HG02852 (cell line): ENCODE results near the gene TMEM178A.

Source experiments
- ATAC-seq: cut with Tn5 transposase; IDR thresholded peaks from one replicate; pipeline ENCODE4 v1.9.1; 2021; ENCODE audit warnings: mild to moderate bottlenecking, moderate library complexity; ENCODE audit not compliant: unreplicated experiment

Gene TMEM178A

DNA sequence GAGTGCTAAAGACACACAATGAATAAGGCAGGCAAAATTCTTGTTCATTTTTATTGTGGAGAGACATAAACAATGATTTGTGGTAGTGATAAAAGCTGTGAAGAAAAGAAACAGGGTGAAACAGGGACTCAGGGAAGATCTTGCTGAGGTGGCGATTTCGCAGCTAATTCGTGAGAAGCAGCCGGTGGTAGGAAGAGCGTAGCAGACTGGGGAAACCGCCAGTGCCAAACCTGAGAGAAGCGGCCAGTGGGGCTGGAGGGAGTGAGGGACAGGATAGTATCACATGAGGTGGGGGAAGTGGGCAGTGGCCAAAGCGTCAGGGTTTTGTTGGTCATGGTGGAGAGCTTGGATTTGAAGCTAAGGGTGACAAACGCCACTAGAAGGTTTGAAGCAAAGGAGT lies 42.3 kb downstream of the TMEM178A start:
- no peak for ATAC-seq

- no peak for ATAC-seq
Observed at GRCh38 chr2:39710807-39711206, 45.1 kb downstream of the TMEM178A start.

GRCh38 chr2:39712953-39713352 lies 47.2 kb downstream of the TMEM178A start:
- ATAC-seq = no peak

GRCh38 chr2:39715095-39715494 lies 49.4 kb downstream of the TMEM178A start:
- ATAC-seq = no peak

GRCh38 chr2:39715822-39716221 lies 50.1 kb downstream of the TMEM178A start:
- no peak for ATAC-seq

DNA sequence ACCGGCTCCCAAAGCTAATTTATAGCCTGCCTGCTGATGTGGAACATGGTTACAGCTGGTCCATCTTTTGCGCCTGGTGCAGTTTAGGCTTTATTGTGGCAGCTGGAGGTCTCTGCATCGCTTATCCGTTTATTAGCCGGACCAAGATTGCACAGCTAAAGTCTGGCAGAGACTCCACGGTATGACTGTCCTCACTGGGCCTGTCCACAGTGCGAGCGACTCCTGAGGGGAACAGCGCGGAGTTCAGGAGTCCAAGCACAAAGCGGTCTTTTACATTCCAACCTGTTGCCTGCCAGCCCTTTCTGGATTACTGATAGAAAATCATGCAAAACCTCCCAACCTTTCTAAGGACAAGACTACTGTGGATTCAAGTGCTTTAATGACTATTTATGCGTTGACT lies 51.4 kb downstream of the TMEM178A start:
- no peak for ATAC-seq

DNA sequence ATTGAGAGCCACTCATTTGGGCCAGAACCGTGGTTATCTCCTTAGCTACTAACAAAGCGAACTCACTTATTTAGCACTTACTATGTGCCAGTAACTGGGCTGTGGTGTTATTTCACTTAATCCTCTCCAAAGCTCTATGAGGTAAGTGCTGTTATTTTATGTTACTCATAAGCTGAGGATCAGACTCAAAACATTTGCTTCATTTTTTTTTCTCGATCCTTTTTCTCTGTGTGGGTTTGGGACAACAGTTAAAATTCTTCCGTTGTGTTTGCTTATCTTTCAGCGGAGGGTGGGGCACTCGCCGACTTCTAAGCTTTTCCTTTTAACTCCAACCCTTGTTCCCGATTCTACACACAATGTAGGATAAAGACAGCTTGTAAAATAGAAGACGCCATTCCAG lies 52.8 kb downstream of the TMEM178A start:
- no peak for ATAC-seq

- ATAC-seq = no peak
Observed at GRCh38 chr2:39719317-39719716, 53.6 kb downstream of the TMEM178A start.

DNA sequence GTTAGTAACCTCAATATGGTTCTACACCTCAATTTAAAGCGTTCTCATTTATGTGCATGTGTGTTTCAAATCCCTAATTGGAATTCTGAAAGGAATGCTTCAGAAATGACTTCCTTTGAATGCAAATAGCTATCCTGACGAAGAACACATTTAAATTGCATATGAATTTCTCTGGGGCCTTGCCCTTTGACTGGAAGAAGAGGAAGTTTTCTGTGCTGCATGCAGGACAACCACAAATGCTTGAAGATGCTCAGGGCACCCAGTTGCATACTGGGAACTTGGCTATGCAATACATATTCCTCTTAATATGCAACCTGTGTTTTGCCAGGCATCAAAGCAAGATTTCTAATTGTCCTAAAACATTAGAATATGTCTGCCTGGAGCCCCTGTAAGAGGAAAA lies 55.3 kb downstream of the TMEM178A start:
- ATAC-seq = no peak

- no peak for ATAC-seq
Observed at GRCh38 chr2:39723497-39723896, 57.8 kb downstream of the TMEM178A start.

DNA sequence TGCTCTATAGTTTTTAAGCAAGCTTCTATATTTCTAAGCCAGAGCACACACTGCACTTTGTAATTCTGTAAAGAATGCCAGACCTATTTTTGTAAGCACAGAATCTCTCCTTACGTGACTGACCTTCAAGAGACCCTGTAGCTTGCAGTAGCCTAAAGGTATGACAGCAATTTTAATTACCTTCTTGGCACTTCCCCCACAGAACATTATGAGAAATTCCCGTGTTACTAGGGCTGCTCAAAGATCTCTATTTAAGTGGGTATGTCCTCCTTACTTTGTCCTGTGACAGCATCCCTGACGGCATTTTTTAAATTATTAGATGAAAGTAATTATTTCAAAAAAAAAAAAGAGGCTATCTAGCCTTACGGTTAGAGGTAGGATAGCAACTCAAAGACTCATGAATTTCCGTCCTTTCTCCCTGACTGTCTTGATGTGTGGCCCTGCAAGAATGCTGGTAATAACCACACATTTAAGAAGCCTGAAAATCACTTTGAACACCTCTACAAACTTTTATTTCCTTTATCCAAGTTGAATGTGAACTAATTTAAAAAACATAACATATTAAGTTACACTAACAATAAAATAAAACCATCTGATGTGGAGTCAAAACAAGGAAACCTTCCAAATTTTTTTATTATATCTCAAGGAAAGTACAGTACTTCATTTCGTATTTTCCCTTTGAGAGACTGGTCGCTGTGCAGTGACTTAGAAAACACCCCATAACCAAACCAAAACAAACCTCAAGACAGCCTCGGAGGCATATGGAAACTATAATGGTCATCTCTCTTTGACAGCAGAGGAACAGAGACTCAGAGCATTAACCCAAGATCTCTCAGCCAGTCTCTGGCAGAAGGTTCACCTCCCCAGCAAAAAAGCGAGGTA lies 58.5 kb downstream of the TMEM178A start:
- no peak for ATAC-seq

DNA sequence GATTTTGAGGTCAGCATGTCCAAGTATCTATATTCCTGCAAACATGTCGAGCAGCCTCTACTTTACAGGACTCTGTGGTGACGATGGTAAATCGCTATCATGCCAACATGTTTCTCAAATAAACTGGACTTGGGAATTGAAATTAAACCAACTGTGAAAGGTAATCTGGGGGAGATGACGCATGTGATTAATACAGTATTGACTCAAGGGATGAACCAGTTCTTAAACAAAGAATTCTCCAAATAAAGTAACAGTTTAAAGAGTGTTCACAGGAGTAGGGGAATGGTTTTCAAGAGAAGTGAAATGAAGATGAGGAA lies 59.1 kb downstream of the TMEM178A start:
- no peak for ATAC-seq

DNA sequence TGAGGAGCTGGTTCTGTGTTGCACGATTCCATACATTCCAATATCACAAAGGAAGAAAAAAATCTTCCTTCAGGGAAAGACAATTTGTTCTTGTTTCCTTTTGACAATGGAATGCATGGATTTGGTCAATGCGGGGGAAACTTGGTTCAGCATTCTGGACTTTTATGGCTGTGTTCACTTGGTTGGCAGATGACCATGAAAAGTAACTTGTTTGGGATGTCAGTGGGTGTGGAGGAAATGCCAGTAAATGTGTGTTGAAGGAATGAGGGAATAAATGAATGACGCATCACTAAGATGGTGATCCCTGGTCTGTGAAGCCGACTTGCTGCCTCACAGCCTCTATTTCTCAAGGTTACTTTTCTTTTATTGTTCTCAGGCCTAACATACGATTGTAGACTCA lies 59.7 kb downstream of the TMEM178A start:
- no peak for ATAC-seq

GRCh38 chr2:39728085-39728484 lies 62.4 kb downstream of the TMEM178A start:
- peak; percentile 42 for ATAC-seq

DNA sequence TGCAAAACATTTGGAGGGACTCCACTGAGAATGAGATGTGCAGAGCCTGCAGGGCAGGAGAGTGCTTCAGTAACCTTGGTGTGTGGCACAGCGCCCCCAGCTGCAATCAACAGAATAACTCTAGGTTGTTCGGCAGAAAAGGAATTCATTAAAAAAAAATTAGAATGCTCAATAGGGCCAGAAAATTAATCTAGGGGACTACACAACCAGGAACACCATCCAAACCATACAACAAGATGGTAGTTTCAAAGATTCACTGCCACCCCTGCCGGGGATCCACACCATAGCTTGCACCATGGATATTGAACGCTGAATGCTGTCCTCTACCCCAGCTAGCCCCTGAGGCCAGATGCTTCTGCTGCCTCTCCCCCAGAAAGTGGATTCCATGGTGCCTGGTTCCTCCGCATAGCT lies 63.2 kb downstream of the TMEM178A start:
- no peak for ATAC-seq

- ATAC-seq = no peak
Observed at GRCh38 chr2:39730276-39730675, 64.6 kb downstream of the TMEM178A start.

DNA sequence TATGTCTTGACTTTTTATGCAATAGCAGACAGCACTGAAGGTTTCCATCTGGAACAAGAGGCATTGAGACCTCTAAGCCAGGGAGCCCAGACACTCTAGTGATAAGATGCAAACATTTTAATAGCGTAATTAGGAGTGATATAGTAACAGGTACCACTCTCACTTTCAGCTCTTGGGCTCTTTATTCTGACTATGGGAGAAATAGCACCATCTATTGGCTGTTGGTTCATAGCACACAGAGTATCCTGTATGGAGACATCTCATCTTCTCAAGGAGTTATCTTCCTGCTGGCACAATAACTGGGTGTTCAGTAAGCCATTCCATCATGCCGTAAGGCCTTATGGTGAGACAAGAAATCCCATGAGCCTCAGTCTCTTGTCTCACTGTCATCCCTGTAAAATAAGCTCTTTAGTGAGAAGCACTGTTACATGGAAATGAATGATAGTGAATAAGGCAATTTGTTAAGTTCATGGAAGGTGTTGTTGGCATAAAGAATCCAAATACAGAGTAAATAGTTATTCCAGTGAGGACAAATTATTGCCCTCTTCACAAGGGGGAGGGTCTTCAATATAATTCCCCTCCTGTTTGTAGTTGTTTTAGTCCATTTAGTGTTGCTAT lies 65.1 kb downstream of the TMEM178A start:
- peak; percentile 45 for ATAC-seq

DNA sequence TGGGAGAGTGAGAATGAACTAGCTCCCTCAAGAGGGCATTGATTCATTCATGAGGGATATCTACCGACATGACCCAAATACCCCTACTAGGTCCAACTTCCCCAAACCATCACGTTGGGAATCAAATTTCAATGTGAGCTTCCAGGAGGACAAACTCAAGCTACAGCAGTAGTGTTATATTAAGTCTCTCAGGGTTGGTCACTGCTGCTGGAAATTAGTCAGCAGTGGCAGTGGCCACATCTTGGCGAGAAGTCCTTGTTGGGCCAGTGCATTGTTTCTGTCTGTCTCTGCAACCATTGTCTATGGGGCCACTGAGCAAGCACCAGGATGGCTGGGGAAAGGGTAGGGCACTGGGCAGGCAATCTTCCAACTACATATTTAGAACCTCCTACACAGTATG lies 65.8 kb downstream of the TMEM178A start:
- no peak for ATAC-seq

- no peak for ATAC-seq
Observed at GRCh38 chr2:39732482-39732881, 66.8 kb downstream of the TMEM178A start.

GRCh38 chr2:39733070-39733674 lies 67.5 kb downstream of the TMEM178A start:
- ATAC-seq = no peak

DNA sequence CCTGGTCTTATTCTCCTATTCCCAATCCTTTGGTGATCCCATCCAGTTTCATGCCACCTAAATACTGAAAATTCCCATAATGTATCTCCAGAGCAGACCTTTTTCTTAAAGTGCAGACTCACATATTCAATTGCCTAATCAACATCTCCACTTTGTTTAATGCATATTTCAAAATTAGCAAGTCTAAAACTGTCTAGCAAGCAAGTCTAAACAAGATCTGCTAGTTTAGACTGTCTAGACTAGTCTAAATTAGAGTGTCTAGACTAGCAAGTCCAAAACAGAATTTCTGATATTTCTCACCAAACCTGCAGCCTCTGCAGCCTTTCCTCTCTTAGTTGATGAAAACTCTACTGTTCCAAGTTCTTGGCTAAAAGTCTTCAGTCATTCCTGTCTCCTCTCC lies 68.7 kb downstream of the TMEM178A start:
- no peak for ATAC-seq

- ATAC-seq = no peak
Observed at GRCh38 chr2:39735648-39736047, 69.9 kb downstream of the TMEM178A start.
